Upper lobe of right lung (tissue), 1 donor: ENCODE results near the gene CATSPER3. TPM values are rescaled to one million over a fixed set of nuclear protein-coding genes. Genes with fewer than 3 reads are reported as not detected.

Source experiments
- ATAC-seq: fragments of 200-7000 bp; cut with Tn5 transposase; one replicate; pipeline ENCODE4 v1.9.1; 2020; ENCODE audit warnings: mild to moderate bottlenecking, moderate library complexity
- DNase-seq: peaks from one replicate; pipeline ENCODE4 v3.0.0-alpha.2; 2020
- H3K27ac ChIP-seq: fragments of 200-600 bp; one replicate; pipeline ENCODE4 v1.8.0; 2022
- H3K27me3 ChIP-seq: fragments of 200-600 bp; one replicate; pipeline ENCODE4 v1.8.0; 2022; ENCODE audit warnings: mild to moderate bottlenecking
- H3K36me3 ChIP-seq: fragments of 200-600 bp; one replicate; pipeline ENCODE4 v1.8.0; 2022
- H3K4me1 ChIP-seq: fragments of 200-600 bp; one replicate; pipeline ENCODE4 v1.8.0; 2022
- H3K4me3 ChIP-seq: fragments of 200-600 bp; one replicate; pipeline ENCODE4 v1.8.0; 2022; ENCODE audit warnings: mild to moderate bottlenecking
- H3K9me3 ChIP-seq: fragments of 200-600 bp; one replicate; pipeline ENCODE4 v1.8.0; 2022
- CTCF ChIP-seq: fragments of 200-600 bp; IDR thresholded peaks from one replicate; pipeline ENCODE4 v1.8.0; 2022; ENCODE audit warnings: antibody characterized with exemption
- intact Hi-C: fragments of 100-400 bp; cut with DNase I; formaldehyde crosslinking; loops from one replicate; pipeline ENCODE4 v1.11.0; 2022
- total RNA-seq: library from RNA; stranded (reverse); fragmentation: NEBNext Ultra II Directional; extraction: Animal tissue kit (Norgen Biotek cat#: 25700); gene quantifications from one replicate; pipeline ENCODE4 v1.2.1, GENCODE V29; 2021
- donor health status: DM: no; HTN: yes; CAD: no; lungs with severe emphysema.

Gene CATSPER3
- total RNA-seq, 1 donor from 2014 or later: 0.87 TPM

GRCh38 chr5:135029477-135030122 lies 61.9 kb downstream of the CATSPER3 start:
- DNase-seq (no peak), ATAC-seq (no peak)
- Histone ChIP-seq H3K9me3 (no peaks in the 10 kb centered on the region), H3K27ac (no peak overlapping the region), H3K4me1 (peaks cover 24% of the 10 kb centered on the region), H3K27me3 (peaks cover 84% of the 10 kb centered on the region), H3K4me3 (no peak overlapping the region), H3K36me3 (no peaks in the 10 kb centered on the region)
- intact Hi-C loops: no loop called here
- no peak for TF ChIP-seq CTCF

- DNase-seq: no peak
- Histone ChIP-seq H3K9me3 (no peaks in the 10 kb centered on the region), H3K27me3 (peaks cover 92% of the 10 kb centered on the region), H3K27ac (no peak overlapping the region), H3K36me3 (no peaks in the 10 kb centered on the region), H3K4me3 (peak overlapping the region; percentile 34), H3K4me1 (peaks cover 24% of the 10 kb centered on the region)
- intact Hi-C loops: no loop called here
- no peak for TF ChIP-seq CTCF
- peak; percentile 6 for ATAC-seq
Observed at GRCh38 chr5:135030123-135030955, 62.6 kb downstream of the CATSPER3 start.

- no peak for DNase-seq
- H3K27ac ChIP-seq: no peak overlapping the region
- intact Hi-C loops: no loop called here
- no peaks in the 10 kb centered on the region for H3K36me3 ChIP-seq
- peak overlapping the region; percentile 34 for H3K4me3 ChIP-seq
- H3K9me3 ChIP-seq: no peaks in the 10 kb centered on the region
- no peak for TF ChIP-seq CTCF
- peaks cover 24% of the 10 kb centered on the region for H3K4me1 ChIP-seq
- peaks cover 91% of the 10 kb centered on the region for H3K27me3 ChIP-seq
- peak; percentile 2 for ATAC-seq
Observed at GRCh38 chr5:135030956-135031812, 63.5 kb downstream of the CATSPER3 start.

GRCh38 chr5:135031813-135032694 lies 64.3 kb downstream of the CATSPER3 start:
- peaks cover 24% of the 10 kb centered on the region for H3K4me1 ChIP-seq
- H3K9me3 ChIP-seq: no peaks in the 10 kb centered on the region
- no peaks in the 10 kb centered on the region for H3K36me3 ChIP-seq
- no peak for ATAC-seq
- DNase-seq: no peak
- H3K27me3 ChIP-seq: peaks cover 91% of the 10 kb centered on the region
- no peak for TF ChIP-seq CTCF
- no peak overlapping the region for H3K4me3 ChIP-seq
- intact Hi-C loops: no loop called here
- no peak overlapping the region for H3K27ac ChIP-seq

- no peaks in the 10 kb centered on the region for H3K36me3 ChIP-seq
- peaks cover 91% of the 10 kb centered on the region for H3K27me3 ChIP-seq
- no peaks in the 10 kb centered on the region for H3K9me3 ChIP-seq
- peak overlapping the region; percentile 24 for H3K4me3 ChIP-seq
- ATAC-seq: no peak
- H3K4me1 ChIP-seq: peaks cover 24% of the 10 kb centered on the region
- no peak for TF ChIP-seq CTCF
- intact Hi-C loops: no loop called here
- no peak for DNase-seq
- no peak overlapping the region for H3K27ac ChIP-seq
Observed at GRCh38 chr5:135032695-135032998, 64.9 kb downstream of the CATSPER3 start.
